GM10266 (cell line): Measurements from ENCODE around the gene COMTD1.

Source experiments
- DNase-seq: peaks from one replicate; pipeline ENCODE4 v3.0.0; 2012; ENCODE audit errors: extremely low spot score
- CTCF ChIP-seq: IDR thresholded peaks from 2 replicates; pipeline ENCODE4 v1.5.1; 2012; ENCODE audit warnings: mild to moderate bottlenecking, low read depth; ENCODE audit not compliant: control insufficient read depth, insufficient read depth; ENCODE audit errors: missing control alignments

The COMTD1 gene

GRCh38 chr10:75212343-75212742 is 23.4 kb downstream of the COMTD1 start:
- DNase-seq = no peak
- no peak for TF ChIP-seq CTCF

- TF ChIP-seq CTCF = no peak
- peak; percentile 42 for DNase-seq
Measured at GRCh38 chr10:75211007-75211691, 24.6 kb downstream of the COMTD1 start.

- TF ChIP-seq CTCF = no peak
- peak; percentile 97 for DNase-seq
Measured at GRCh38 chr10:75210282-75211006, 25.3 kb downstream of the COMTD1 start, which contains the start of gene VDAC2. Gene VDAC2, plus strand, starts transcription at chr10:75210796. Its CDS starts 363 bp downstream, at chr10:75211159.

- peak; percentile 71 for DNase-seq
- TF ChIP-seq CTCF = no peak
Measured at GRCh38 chr10:75209921-75210281, 25.9 kb downstream of the COMTD1 start.

- no peak for TF ChIP-seq CTCF
- DNase-seq = no peak
Measured at GRCh38 chr10:75209086-75209920, 26.5 kb downstream of the COMTD1 start.

- DNase-seq = no peak
- no peak for TF ChIP-seq CTCF
Measured at GRCh38 chr10:75208181-75208580, 27.6 kb downstream of the COMTD1 start.
